A673 (cell line): ENCODE data around the gene CACNA1G.

Experiments used
- CTCF ChIP-seq: fragments of 300-800, 200-600 bp; sonication (generic); conservative IDR thresholded peaks from 2 replicates; pipeline ENCODE4 v1.5.1; 2017; ENCODE audit warnings: low read depth, mild to moderate bottlenecking, antibody characterized with exemption, low read length, moderate library complexity, mixed read lengths
- EZH2 ChIP-seq: fragments of 200-600 bp; sonication (generic); IDR thresholded peaks from 2 replicates; pipeline ENCODE4 v1.6.1; 2017; ENCODE audit warnings: borderline replicate concordance, low read depth, mild to moderate bottlenecking, mixed read lengths, antibody characterized with exemption, low read length; ENCODE audit not compliant: poor library complexity, severe bottlenecking

- TF ChIP-seq CTCF (peak; percentile 84), EZH2 (no peak)
These were observed 70.1 kb downstream of the CACNA1G start for GRCh38 chr17:50630524-50631194.
